22Rv1 (cell line): ENCODE results near the gene SSX4B.

Experiments used
- ZFX ChIP-seq: fragments of 450-650 bp; IDR thresholded peaks from 2 replicates; pipeline ENCODE4 v1.6.1; 2017; ENCODE audit warnings: antibody characterized with exemption, borderline replicate concordance
- TF ChIP-seq, protein P1 (sequence below): fragments of 450-650 bp; IDR thresholded peaks from 2 replicates; pipeline ENCODE4 v1.5.1; 2017; ENCODE audit warnings: mild to moderate bottlenecking

GRCh38 chrX:48456628-48457331, 45.0 kb upstream of the SSX4B start:
- TF ChIP-seq, protein P1, sequence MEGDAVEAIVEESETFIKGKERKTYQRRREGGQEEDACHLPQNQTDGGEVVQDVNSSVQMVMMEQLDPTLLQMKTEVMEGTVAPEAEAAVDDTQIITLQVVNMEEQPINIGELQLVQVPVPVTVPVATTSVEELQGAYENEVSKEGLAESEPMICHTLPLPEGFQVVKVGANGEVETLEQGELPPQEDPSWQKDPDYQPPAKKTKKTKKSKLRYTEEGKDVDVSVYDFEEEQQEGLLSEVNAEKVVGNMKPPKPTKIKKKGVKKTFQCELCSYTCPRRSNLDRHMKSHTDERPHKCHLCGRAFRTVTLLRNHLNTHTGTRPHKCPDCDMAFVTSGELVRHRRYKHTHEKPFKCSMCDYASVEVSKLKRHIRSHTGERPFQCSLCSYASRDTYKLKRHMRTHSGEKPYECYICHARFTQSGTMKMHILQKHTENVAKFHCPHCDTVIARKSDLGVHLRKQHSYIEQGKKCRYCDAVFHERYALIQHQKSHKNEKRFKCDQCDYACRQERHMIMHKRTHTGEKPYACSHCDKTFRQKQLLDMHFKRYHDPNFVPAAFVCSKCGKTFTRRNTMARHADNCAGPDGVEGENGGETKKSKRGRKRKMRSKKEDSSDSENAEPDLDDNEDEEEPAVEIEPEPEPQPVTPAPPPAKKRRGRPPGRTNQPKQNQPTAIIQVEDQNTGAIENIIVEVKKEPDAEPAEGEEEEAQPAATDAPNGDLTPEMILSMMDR, result no peak
- TF ChIP-seq ZFX, result no peak
